GM18508 (cell line): ENCODE measurements around the gene PNPLA2.

ENCODE experiments used
- ATAC-seq: cut with Tn5 transposase; IDR thresholded peaks from one replicate; pipeline ENCODE4 v1.9.1; 2021; ENCODE audit warnings: moderate number of reproducible peaks; ENCODE audit not compliant: insufficient read depth, unreplicated experiment

Gene PNPLA2

DNA sequence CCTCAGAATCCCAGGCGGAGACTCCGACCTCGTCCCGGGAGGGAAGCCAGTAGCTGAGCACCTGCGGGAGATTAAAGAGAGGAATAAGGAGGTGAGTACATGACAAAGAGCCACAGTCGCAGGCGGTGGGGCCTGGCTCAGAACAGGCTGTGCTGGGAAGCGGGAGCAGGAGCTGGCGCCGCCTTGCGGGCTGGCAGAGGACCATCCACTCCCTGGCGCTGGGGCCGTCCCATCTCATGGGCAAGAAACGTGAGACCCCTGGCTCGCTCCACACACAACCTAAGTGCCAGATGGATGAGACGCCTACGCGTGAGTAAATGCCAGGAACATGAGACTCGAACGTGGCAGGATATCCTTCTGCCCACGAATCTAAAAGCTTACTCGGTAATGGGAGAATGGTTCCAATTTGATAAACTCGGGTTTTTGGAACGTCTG, 35.1 kb upstream of the PNPLA2 start:
- no peak for ATAC-seq

GRCh38 chr11:786235-787083, 32.3 kb upstream of the PNPLA2 start:
- ATAC-seq: no peak

GRCh38 chr11:787084-787675, 31.5 kb upstream of the PNPLA2 start:
- no peak for ATAC-seq

DNA sequence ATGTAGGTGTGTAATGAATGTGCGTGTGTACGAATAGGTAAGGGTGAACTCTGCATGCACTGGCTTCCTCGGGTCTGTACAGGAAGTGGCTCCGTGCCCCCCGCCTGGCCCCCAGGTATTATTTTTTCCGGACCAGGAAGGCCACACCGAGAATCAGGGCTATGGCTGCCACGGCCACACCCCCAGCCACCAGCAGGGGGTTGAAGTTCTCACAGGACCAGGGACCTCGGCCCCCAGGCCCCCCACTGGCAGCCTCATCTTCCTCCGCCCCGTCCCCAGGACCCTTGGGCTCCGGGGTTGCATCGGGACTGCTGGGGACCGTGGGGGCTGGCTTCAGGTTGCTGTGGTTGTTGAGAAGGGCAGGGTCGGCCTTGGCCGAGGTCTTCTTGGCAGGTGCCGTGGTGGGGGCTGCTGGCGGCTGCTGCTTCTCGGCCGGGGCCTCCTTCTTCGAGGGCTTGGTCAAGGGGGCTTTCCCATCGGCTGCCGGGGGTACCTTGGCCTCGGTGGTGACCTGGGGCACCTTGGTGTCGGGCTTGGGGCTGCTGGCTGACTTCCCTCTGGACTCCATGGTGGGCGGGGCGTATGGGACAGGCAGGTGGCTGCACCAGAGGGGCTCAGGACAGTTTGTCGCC, 30.6 kb upstream of the PNPLA2 start:
- no peak for ATAC-seq

DNA sequence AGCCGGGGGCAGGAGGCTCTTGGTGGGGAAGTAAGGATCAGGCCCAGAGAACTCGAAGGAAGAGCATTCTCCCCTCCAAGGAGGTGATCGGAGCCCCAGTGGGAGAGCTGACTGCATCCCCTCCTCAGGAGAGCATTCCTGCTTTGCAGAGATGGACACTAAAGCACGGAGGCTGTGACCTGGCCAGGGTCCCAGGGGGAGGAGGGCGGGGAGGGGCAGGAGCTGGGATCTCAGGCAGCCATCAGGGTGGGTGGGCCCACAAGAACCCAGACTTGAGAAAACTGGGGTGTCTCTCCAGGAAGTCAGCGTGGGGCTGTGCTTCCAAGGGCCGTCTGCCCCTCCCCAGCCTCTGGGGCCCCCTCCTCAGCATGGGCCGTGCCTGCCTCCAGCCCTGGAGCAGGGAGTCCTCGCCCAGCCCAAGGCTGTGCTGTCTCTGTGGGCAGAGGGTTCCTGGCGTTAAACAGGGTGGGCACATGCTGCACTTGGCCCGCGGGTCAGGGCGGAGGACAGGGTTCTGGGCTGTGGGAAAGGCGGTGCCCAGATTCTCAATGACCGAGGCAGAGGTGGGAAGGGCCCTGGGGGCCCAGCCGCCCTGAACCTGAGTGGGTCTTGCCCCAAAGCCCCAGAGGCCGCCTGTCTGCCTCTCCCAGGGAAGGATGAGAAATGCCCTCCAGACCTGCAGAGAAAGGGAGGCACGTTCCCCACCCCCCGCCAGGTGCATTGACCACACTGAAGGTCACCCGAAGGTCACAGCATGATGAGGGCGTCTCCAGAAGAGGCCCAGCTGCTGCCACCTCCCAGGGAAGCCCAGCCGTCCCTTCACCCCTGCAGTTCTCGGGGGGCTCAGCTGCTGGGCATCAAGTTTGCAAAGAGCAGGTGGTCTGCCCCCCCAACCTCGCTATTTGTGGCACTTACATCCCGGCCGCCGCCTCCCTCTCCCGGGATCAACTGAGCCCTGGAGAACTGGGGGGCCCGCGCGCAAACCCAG, 29.5 kb upstream of the PNPLA2 start:
- ATAC-seq: no peak

- no peak for ATAC-seq
Measured at GRCh38 chr11:789943-790342, 28.8 kb upstream of the PNPLA2 start, which contains the start of gene CEND1. TSS of gene CEND1 (minus strand) at chr11:790090. CDS start at chr11:788576, 1,514 bp downstream.

- ATAC-seq: no peak
Measured at GRCh38 chr11:790721-791564, 27.8 kb upstream of the PNPLA2 start.

GRCh38 chr11:791658-792534, 26.8 kb upstream of the PNPLA2 start:
- no peak for ATAC-seq

DNA sequence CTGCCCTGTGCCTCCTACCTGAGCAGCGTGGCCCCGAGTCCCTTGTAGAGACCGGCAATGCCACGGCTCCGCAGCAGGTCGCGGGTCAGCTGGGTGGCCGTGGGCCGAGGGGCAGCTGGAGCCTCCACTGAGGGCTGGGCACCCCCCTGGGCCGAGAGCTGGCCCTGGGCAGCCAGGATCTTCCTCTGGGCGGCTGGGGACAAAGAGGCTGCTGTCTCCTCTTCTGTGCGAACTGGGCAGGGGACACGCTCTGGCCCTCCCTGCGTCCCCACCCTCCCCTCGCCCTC, 26.2 kb upstream of the PNPLA2 start:
- no peak for ATAC-seq

- ATAC-seq: no peak
Measured at GRCh38 chr11:792873-793272, 25.8 kb upstream of the PNPLA2 start.

GRCh38 chr11:793556-793955, 25.2 kb upstream of the PNPLA2 start:
- ATAC-seq: no peak

DNA sequence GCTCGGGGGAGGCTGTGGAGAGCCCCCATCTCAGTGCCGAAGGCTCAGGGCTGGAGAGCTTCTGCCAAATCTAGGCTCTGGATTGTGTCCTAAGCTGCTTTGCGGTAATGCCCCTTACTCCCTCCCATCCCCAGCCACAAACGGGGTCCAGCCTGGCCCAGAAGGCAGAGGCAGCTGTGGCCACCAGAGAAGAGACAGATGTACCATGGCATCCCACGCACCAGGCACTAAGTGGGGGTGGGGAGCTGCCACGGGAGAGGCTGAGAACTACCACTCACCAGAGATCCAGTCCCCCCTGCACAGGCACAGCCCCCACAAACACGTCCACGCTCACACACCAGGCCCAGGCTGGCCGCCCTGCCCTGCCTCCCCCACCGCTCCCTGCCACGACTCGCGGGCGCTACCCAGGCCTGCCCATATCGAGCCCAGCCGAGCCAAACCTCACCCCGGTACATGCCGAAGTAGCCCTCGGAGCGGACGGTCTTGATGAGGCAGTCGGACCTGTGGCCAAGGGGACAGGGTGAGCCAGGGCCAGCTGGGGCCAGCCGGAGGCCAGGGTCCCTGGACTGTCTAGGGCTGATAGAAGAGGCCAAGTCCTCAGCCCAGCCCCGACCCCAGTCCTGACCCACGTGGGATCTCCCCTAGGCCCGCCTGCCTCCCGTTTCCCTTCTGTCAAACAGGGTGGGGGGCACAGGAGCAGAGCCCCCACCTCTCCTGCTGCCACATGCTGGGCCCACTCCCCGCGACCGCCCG, 24.5 kb upstream of the PNPLA2 start:
- no peak for ATAC-seq

- ATAC-seq: no peak
Measured at GRCh38 chr11:794766-795633, 23.7 kb upstream of the PNPLA2 start.

GRCh38 chr11:795634-796564, 22.8 kb upstream of the PNPLA2 start:
- ATAC-seq: no peak

- no peak for ATAC-seq
Measured at GRCh38 chr11:796565-797295, 22.0 kb upstream of the PNPLA2 start.
